Liver (tissue), 9 donors: Measurements from ENCODE around the gene BHLHA15. TPM values are rescaled to one million over a fixed set of nuclear protein-coding genes. Genes with fewer than 3 reads are reported as not detected.

ENCODE experiments used
- DNase-seq: peaks from one replicate; pipeline ENCODE4 v3.0.0-alpha.2; 2017; ENCODE audit warnings: low spot score
- H3K27ac ChIP-seq, 2 donors: one replicate each; pipeline ENCODE4 v1.7.0; 2013; ENCODE audit warnings: inconsistent platforms in 2 of 2, low read length in 2 of 2, control low read depth in 1 of 2, low read depth in 1 of 2, mild to moderate bottlenecking in 1 of 2
- H3K27me3 ChIP-seq, 4 donors: one replicate each; pipeline versions ENCODE4 v1.6.1 to v1.7.0; 2013; ENCODE audit warnings: low read length in 3 of 4, inconsistent platforms in 1 of 4, mild to moderate bottlenecking in 1 of 4, moderate library complexity in 1 of 4; ENCODE audit not compliant: control insufficient read depth in 4 of 4, insufficient read depth in 4 of 4
- H3K36me3 ChIP-seq, 4 donors: one replicate each; pipeline versions ENCODE4 v1.6.1 to v1.7.0; 2013; ENCODE audit warnings: low read length in 3 of 4, mild to moderate bottlenecking in 3 of 4, low read depth in 1 of 4, moderate library complexity in 1 of 4; ENCODE audit not compliant: control insufficient read depth in 4 of 4, insufficient read depth in 3 of 4
- H3K4me1 ChIP-seq, 4 donors: one replicate each; pipeline versions ENCODE4 v1.6.1 to v1.7.0; 2013; ENCODE audit warnings: low read length in 3 of 4, mild to moderate bottlenecking in 3 of 4, moderate library complexity in 1 of 4; ENCODE audit not compliant: control insufficient read depth in 4 of 4, insufficient read depth in 4 of 4
- H3K4me3 ChIP-seq, 3 donors: one replicate each; pipeline versions ENCODE4 v1.6.1 to v1.7.0; 2013; ENCODE audit warnings: low read length in 3 of 3, control low read depth in 1 of 3, low read depth in 1 of 3, mild to moderate bottlenecking in 1 of 3
- H3K9ac ChIP-seq, 2 donors: one replicate each; pipeline ENCODE4 v1.7.0; 2013; ENCODE audit warnings: low read length in 2 of 2, mild to moderate bottlenecking in 2 of 2, moderate library complexity in 2 of 2, control low read depth in 1 of 2, low read depth in 1 of 2
- H3K9me3 ChIP-seq, 4 donors: one replicate each; pipeline versions ENCODE4 v1.6.1 to v1.7.0; 2013; ENCODE audit warnings: low read length in 3 of 4; ENCODE audit not compliant: control insufficient read depth in 4 of 4
- EGR1 ChIP-seq, 2 donors: IDR thresholded peaks; 2 replicates each; pipeline ENCODE4 v1.6.1; 2016 to 2018; ENCODE audit warnings: antibody characterized with exemption in 2 of 2, low read depth in 2 of 2
- FOXA1 ChIP-seq: IDR thresholded peaks from 2 replicates; pipeline ENCODE4 v1.6.1; 2016; ENCODE audit warnings: antibody characterized with exemption
- FOXA2 ChIP-seq: IDR thresholded peaks from 2 replicates; pipeline ENCODE4 v1.6.1; 2016; ENCODE audit warnings: antibody characterized with exemption
- GABPA ChIP-seq, 2 donors: IDR thresholded peaks in 1 of 2; conservative IDR thresholded peaks in 1 of 2; 2 replicates each; pipeline ENCODE4 v1.6.1; 2016; ENCODE audit warnings: antibody characterized with exemption in 2 of 2, mild to moderate bottlenecking in 1 of 2, moderate library complexity in 1 of 2
- HNF4A ChIP-seq, 2 donors: conservative IDR thresholded peaks; 2 replicates each; pipeline ENCODE4 v1.6.1; 2016; ENCODE audit warnings: antibody characterized with exemption in 2 of 2, mild to moderate bottlenecking in 2 of 2
- HNF4G ChIP-seq: IDR thresholded peaks from 2 replicates; pipeline ENCODE4 v1.6.1; 2016; ENCODE audit warnings: antibody characterized with exemption
- JUND ChIP-seq, 2 donors: IDR thresholded peaks; 2 replicates each; pipeline ENCODE4 v1.6.1; 2016; ENCODE audit warnings: antibody characterized with exemption in 2 of 2
- MAX ChIP-seq: IDR thresholded peaks from 2 replicates; pipeline ENCODE4 v1.6.1; 2016; ENCODE audit warnings: antibody characterized with exemption
- NR2F2 ChIP-seq: IDR thresholded peaks from 2 replicates; pipeline ENCODE4 v1.6.1; 2016; ENCODE audit warnings: antibody characterized with exemption
- RAD21 ChIP-seq, 2 donors: IDR thresholded peaks; 2 replicates each; pipeline ENCODE4 v1.6.1; 2016; ENCODE audit warnings: antibody characterized with exemption in 2 of 2, mild to moderate bottlenecking in 2 of 2
- RXRA ChIP-seq, 2 donors: IDR thresholded peaks; 2 replicates each; pipeline ENCODE4 v1.6.1; 2017 to 2018; ENCODE audit warnings: antibody characterized with exemption in 2 of 2, mild to moderate bottlenecking in 1 of 2
- SP1 ChIP-seq: IDR thresholded peaks from 2 replicates; pipeline ENCODE4 v1.6.1; 2018; ENCODE audit warnings: antibody characterized with exemption, mild to moderate bottlenecking
- TAF1 ChIP-seq: conservative IDR thresholded peaks from 2 replicates; pipeline ENCODE4 v1.6.1; 2016; ENCODE audit warnings: antibody characterized with exemption, mild to moderate bottlenecking
- YY1 ChIP-seq: IDR thresholded peaks from 2 replicates; pipeline ENCODE4 v1.6.1; 2016; ENCODE audit warnings: antibody characterized with exemption, mild to moderate bottlenecking
- WGBS: extraction: QIAGEN DNeasy Blood & Tissue Kit; methylation state at CpG from one replicate; pipeline ENCODE4 v1.1.7; 2013; 5-methylcytosine and 5-hydroxymethylcytosine counted together
- polyA plus RNA-seq, 2 donors: library from polyadenylated mRNA; stranded (reverse) in 1 of 2; unstranded in 1 of 2; fragments of 200-250 nt in 1 of 2; fragments of >200 nt in 1 of 2; fragmentation: Nextera tagmentation in 1 of 2; extraction: Ambion mirVana in 1 of 2; gene quantifications; one replicate each; pipeline versions ENCODE4 v1.2.1 to v1.2.3, GENCODE V29; 2013 to 2015
- total RNA-seq, 2 donors: library from RNA; depleted of rRNA; stranded (reverse); fragments of >200 nt; gene quantifications; one replicate each; pipeline ENCODE4 v1.2.3, GENCODE V29; 2014
- TF ChIP-seq, protein P1 (sequence below): IDR thresholded peaks from 2 replicates; pipeline ENCODE4 v1.6.1; 2016; ENCODE audit warnings: antibody characterized with exemption, mild to moderate bottlenecking
- TF ChIP-seq, protein P2 (sequence below): IDR thresholded peaks from 2 replicates; pipeline ENCODE4 v1.6.1; 2016; ENCODE audit warnings: antibody characterized with exemption
- TF ChIP-seq, protein P3 (sequence below): IDR thresholded peaks from 2 replicates; pipeline ENCODE4 v1.6.1; 2016; ENCODE audit warnings: antibody characterized with exemption
- TF ChIP-seq, protein P4 (sequence below): fragments of 150-350 bp; IDR thresholded peaks from 2 replicates; pipeline ENCODE4 v1.5.1; 2017; ENCODE audit warnings: improper control_type of control experiment, low read depth, low read length; ENCODE audit not compliant: missing input control
- donor health status: healthy.
- donor health status: healthy.
- donor health status: healthy.
- donor health status: healthy.
- donor health status: healthy.

The BHLHA15 gene
- 10 to 100 TPM in 1 of 2 donors, 1 to 10 TPM in 1; 1.8 to 28.9 TPM for total RNA-seq
- polyA plus RNA-seq: 10 to 100 TPM in 1 of 2 donors, 1 to 10 TPM in 1; 1.0 to 13.4 TPM

DNA sequence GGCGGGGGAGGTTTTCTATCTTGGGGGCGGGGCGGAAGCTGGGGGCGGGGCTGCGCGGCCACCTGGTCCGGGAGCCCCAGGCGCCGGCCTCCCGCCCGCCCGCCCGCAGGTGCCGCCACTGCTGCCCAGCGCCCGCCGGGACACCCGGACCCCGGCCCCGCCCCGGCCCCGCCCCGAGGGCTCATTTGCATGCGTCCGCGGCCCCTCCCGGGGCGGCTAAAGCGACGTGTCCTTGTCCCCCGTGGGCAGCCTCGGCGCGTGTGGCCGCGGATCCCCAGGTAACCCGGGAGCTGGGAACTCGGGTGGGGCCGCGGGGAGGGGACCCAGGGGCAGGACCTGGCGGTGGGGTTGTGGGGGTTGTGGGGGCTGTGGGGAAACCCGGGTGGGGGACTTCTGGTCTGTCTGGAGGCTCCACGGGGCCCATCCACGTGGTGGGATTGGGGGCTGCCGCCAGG is at the start of gene BHLHA15:
TSS of gene BHLHA15 (plus strand) at position 219 of the 455 bp plus-strand sequence. CDS start 871 bp downstream, outside the sequence.
- H3K4me1 ChIP-seq: peaks cover 0 to 7% (median 0%) of the 10 kb centered on the region in 4 donors
- H3K27ac ChIP-seq: peak within 1 kb of the TSS in 1 of 2 donors; percentile 46
- DNase-seq: peak; percentile 62
- TF ChIP-seq GABPA (IDR thresholded peaks at IDR 0.05 in 1 of 2, conservative IDR thresholded peaks at IDR 0.05 in 1 of 2) (no peak), RAD21 (IDR thresholded peaks at IDR 0.05) (no peak), JUND (IDR thresholded peaks at IDR 0.05) (no peak), SP1 (no peak), EGR1 (IDR thresholded peaks at IDR 0.05; ENCODE audit: low read depth in 2 of 2) (no peak), NR2F2 (no peak), HNF4G (no peak), YY1 (no peak), TAF1 (no peak), MAX (no peak), FOXA1 (no peak), HNF4A (conservative IDR thresholded peaks at IDR 0.05) (no peak), RXRA (IDR thresholded peaks at IDR 0.05) (no peak), FOXA2 (no peak)
- TF ChIP-seq, protein P1, sequence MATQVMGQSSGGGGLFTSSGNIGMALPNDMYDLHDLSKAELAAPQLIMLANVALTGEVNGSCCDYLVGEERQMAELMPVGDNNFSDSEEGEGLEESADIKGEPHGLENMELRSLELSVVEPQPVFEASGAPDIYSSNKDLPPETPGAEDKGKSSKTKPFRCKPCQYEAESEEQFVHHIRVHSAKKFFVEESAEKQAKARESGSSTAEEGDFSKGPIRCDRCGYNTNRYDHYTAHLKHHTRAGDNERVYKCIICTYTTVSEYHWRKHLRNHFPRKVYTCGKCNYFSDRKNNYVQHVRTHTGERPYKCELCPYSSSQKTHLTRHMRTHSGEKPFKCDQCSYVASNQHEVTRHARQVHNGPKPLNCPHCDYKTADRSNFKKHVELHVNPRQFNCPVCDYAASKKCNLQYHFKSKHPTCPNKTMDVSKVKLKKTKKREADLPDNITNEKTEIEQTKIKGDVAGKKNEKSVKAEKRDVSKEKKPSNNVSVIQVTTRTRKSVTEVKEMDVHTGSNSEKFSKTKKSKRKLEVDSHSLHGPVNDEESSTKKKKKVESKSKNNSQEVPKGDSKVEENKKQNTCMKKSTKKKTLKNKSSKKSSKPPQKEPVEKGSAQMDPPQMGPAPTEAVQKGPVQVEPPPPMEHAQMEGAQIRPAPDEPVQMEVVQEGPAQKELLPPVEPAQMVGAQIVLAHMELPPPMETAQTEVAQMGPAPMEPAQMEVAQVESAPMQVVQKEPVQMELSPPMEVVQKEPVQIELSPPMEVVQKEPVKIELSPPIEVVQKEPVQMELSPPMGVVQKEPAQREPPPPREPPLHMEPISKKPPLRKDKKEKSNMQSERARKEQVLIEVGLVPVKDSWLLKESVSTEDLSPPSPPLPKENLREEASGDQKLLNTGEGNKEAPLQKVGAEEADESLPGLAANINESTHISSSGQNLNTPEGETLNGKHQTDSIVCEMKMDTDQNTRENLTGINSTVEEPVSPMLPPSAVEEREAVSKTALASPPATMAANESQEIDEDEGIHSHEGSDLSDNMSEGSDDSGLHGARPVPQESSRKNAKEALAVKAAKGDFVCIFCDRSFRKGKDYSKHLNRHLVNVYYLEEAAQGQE: no peak
- TF ChIP-seq, protein P2, sequence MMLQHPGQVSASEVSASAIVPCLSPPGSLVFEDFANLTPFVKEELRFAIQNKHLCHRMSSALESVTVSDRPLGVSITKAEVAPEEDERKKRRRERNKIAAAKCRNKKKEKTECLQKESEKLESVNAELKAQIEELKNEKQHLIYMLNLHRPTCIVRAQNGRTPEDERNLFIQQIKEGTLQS: no peak
- TF ChIP-seq, protein P3, sequence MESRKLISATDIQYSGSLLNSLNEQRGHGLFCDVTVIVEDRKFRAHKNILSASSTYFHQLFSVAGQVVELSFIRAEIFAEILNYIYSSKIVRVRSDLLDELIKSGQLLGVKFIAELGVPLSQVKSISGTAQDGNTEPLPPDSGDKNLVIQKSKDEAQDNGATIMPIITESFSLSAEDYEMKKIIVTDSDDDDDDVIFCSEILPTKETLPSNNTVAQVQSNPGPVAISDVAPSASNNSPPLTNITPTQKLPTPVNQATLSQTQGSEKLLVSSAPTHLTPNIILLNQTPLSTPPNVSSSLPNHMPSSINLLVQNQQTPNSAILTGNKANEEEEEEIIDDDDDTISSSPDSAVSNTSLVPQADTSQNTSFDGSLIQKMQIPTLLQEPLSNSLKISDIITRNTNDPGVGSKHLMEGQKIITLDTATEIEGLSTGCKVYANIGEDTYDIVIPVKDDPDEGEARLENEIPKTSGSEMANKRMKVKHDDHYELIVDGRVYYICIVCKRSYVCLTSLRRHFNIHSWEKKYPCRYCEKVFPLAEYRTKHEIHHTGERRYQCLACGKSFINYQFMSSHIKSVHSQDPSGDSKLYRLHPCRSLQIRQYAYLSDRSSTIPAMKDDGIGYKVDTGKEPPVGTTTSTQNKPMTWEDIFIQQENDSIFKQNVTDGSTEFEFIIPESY: no peak
- TF ChIP-seq, protein P4, sequence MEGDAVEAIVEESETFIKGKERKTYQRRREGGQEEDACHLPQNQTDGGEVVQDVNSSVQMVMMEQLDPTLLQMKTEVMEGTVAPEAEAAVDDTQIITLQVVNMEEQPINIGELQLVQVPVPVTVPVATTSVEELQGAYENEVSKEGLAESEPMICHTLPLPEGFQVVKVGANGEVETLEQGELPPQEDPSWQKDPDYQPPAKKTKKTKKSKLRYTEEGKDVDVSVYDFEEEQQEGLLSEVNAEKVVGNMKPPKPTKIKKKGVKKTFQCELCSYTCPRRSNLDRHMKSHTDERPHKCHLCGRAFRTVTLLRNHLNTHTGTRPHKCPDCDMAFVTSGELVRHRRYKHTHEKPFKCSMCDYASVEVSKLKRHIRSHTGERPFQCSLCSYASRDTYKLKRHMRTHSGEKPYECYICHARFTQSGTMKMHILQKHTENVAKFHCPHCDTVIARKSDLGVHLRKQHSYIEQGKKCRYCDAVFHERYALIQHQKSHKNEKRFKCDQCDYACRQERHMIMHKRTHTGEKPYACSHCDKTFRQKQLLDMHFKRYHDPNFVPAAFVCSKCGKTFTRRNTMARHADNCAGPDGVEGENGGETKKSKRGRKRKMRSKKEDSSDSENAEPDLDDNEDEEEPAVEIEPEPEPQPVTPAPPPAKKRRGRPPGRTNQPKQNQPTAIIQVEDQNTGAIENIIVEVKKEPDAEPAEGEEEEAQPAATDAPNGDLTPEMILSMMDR: no peak
- H3K9ac ChIP-seq: no peak within 1 kb of the TSS
- WGBS: 3% methylated on average over 44 of the region's 45 CpGs
- H3K9me3 ChIP-seq: no peaks in the 10 kb centered on the region
- H3K4me3 ChIP-seq: peak within 1 kb of the TSS in 1 of 3 donors; percentile 72
- H3K36me3 ChIP-seq: peaks cover 2 to 10% (median 7%) of the 10 kb centered on the region in 4 donors
- no peaks in the 10 kb centered on the region for H3K27me3 ChIP-seq
